GM12878 (cell line): Measurements from ENCODE around the gene COASY. TPM values are rescaled to one million over a fixed set of nuclear protein-coding genes. Genes with fewer than 3 reads are reported as not detected.

Experiments
- CREB1 ChIP-seq: IDR thresholded peaks from 2 replicates; pipeline ENCODE4 v1.6.1; 2012; ENCODE audit warnings: low read depth, mild to moderate bottlenecking, inconsistent platforms
- POU2F2 ChIP-seq: IDR thresholded peaks from 3 replicates; pipeline ENCODE4 v1.6.1; 2011; ENCODE audit warnings: low read depth, mild to moderate bottlenecking, low read length, borderline replicate concordance
- polyA plus RNA-seq, 11 experiments: library from polyadenylated mRNA; depleted of rRNA in 4 of 11; unstranded in 6 of 11; stranded (reverse) in 5 of 11; fragments of >200 nt; fragmentation: Nextera tagmentation in 4 of 11; fragmentation: Illumina TruSeq in 1 of 11; extraction: Ambion mirVana in 4 of 11; extraction: Trizol in 1 of 11; gene quantifications; 1 replicate in 1 of 11; 2 replicates in 10 of 11; pipeline versions ENCODE4 v1.2.1 to v1.2.3, GENCODE V29; 2011 to 2016; ENCODE audit warnings: inconsistent platforms in 2 of 11, missing spikeins in 2 of 11, low read depth in 1 of 11
- total RNA-seq, 4 experiments: library from RNA; depleted of rRNA in 3 of 4; stranded (reverse); fragments of >200 nt in 3 of 4; fragmentation: Illumina TruSeq in 1 of 4; extraction: Trizol in 1 of 4; gene quantifications; 2 replicates each; pipeline versions ENCODE4 v1.2.1 to v1.2.3, GENCODE V29; 2013 to 2021
- TF ChIP-seq, protein P1 (sequence below): fragments of 450-650 bp; IDR thresholded peaks from 2 replicates; pipeline ENCODE4 v1.6.1; 2017; ENCODE audit warnings: mild to moderate bottlenecking, moderate library complexity
- TF ChIP-seq, protein P2 (sequence below): fragments of 450-650 bp; formaldehyde crosslinking; IDR thresholded peaks from 2 replicates; pipeline ENCODE4 v1.4.0; 2022; ENCODE audit warnings: mild to moderate bottlenecking, moderate library complexity
- TF ChIP-seq, protein P3 (sequence below): fragments of 450-650 bp; IDR thresholded peaks from 2 replicates; pipeline ENCODE4 v1.6.1; 2014; ENCODE audit warnings: mild to moderate bottlenecking

COASY gene
- total and polyA plus RNA-seq, 10 of the 15 experiments (the other 5 are each of a cell fraction or from before 2014, with no cell fraction given): 18.6 to 93.9 (median 43.2) TPM

DNA sequence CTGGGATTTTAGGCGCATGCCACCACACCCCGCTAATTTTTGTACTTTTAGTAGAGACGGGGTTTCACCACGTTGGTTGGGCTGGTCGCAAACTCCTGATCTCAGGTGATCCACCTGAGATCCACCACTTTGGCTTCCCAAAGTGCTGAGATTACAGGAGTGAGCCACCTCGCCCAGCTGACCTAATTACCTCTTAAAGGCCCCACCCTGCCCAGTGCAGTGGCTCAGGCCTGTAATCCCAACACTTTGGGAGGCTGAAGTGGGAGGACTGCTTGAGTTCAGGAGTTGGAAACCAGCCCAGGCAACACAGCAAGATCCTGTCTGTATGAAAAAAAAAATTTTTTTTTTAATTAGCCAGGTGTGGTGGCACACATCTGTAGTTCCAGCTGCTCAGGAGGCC is 2.9 kb upstream of the COASY start (continued):
- no peak for TF ChIP-seq CREB1
- no peak for TF ChIP-seq POU2F2
- TF ChIP-seq, protein P1, sequence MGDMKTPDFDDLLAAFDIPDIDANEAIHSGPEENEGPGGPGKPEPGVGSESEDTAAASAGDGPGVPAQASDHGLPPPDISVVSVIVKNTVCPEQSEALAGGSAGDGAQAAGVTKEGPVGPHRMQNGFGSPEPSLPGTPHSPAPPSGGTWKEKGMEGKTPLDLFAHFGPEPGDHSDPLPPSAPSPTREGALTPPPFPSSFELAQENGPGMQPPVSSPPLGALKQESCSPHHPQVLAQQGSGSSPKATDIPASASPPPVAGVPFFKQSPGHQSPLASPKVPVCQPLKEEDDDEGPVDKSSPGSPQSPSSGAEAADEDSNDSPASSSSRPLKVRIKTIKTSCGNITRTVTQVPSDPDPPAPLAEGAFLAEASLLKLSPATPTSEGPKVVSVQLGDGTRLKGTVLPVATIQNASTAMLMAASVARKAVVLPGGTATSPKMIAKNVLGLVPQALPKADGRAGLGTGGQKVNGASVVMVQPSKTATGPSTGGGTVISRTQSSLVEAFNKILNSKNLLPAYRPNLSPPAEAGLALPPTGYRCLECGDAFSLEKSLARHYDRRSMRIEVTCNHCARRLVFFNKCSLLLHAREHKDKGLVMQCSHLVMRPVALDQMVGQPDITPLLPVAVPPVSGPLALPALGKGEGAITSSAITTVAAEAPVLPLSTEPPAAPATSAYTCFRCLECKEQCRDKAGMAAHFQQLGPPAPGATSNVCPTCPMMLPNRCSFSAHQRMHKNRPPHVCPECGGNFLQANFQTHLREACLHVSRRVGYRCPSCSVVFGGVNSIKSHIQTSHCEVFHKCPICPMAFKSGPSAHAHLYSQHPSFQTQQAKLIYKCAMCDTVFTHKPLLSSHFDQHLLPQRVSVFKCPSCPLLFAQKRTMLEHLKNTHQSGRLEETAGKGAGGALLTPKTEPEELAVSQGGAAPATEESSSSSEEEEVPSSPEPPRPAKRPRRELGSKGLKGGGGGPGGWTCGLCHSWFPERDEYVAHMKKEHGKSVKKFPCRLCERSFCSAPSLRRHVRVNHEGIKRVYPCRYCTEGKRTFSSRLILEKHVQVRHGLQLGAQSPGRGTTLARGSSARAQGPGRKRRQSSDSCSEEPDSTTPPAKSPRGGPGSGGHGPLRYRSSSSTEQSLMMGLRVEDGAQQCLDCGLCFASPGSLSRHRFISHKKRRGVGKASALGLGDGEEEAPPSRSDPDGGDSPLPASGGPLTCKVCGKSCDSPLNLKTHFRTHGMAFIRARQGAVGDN: no peak
- TF ChIP-seq, protein P2, sequence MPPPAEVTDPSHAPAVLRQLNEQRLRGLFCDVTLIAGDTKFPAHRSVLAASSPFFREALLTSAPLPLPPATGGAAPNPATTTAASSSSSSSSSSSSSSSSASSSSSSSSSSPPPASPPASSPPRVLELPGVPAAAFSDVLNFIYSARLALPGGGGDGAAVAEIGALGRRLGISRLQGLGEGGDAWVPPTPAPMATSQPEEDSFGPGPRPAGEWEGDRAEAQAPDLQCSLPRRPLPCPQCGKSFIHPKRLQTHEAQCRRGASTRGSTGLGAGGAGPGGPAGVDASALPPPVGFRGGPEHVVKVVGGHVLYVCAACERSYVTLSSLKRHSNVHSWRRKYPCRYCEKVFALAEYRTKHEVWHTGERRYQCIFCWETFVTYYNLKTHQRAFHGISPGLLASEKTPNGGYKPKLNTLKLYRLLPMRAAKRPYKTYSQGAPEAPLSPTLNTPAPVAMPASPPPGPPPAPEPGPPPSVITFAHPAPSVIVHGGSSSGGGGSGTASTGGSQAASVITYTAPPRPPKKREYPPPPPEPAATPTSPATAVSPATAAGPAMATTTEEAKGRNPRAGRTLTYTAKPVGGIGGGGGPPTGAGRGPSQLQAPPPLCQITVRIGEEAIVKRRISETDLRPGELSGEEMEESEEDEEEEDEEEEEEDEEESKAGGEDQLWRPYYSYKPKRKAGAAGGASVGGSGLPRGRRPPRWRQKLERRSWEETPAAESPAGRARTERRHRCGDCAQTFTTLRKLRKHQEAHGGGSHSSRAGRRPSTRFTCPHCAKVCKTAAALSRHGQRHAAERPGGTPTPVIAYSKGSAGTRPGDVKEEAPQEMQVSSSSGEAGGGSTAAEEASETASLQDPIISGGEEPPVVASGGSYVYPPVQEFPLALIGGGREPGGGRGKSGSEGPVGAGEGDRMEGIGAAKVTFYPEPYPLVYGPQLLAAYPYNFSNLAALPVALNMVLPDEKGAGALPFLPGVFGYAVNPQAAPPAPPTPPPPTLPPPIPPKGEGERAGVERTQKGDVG (CRISPR knock-in tag): no peak
- TF ChIP-seq, protein P3, sequence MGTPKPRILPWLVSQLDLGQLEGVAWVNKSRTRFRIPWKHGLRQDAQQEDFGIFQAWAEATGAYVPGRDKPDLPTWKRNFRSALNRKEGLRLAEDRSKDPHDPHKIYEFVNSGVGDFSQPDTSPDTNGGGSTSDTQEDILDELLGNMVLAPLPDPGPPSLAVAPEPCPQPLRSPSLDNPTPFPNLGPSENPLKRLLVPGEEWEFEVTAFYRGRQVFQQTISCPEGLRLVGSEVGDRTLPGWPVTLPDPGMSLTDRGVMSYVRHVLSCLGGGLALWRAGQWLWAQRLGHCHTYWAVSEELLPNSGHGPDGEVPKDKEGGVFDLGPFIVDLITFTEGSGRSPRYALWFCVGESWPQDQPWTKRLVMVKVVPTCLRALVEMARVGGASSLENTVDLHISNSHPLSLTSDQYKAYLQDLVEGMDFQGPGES: no peak
